Neural cell (in vitro differentiated cells): ENCODE measurements around the gene IL1RAP. TPM values are rescaled to one million over a fixed set of nuclear protein-coding genes. Genes with fewer than 3 reads are reported as not detected.

Source experiments
- H2AFZ ChIP-seq: fragments of 200-600, 300-800 bp; sonication (generic), shearing (Covaris generic); 2 replicates; pipeline ENCODE4 v1.6.0; 2014; ENCODE audit warnings: low read depth, mild to moderate bottlenecking, antibody characterized with exemption, low read length, moderate library complexity
- H3F3A ChIP-seq: fragments of 200-600 bp; shearing (Covaris generic); 2 replicates; pipeline ENCODE4 v1.6.1; 2016; ENCODE audit warnings: mild to moderate bottlenecking, moderate library complexity, mixed read lengths, antibody characterized with exemption, low read length; ENCODE audit not compliant: insufficient read depth, poor library complexity, severe bottlenecking
- H3K27ac ChIP-seq: fragments of 200-600, 300-800 bp; sonication (generic), shearing (Covaris generic); 2 replicates; pipeline ENCODE4 v1.5.1; 2014; ENCODE audit warnings: mild to moderate bottlenecking, low read length, moderate library complexity
- H3K27me3 ChIP-seq: fragments of 300-800, 200-600 bp; sonication (generic), shearing (Covaris generic); 2 replicates; pipeline ENCODE4 v1.6.0; 2014; ENCODE audit warnings: mild to moderate bottlenecking, low read depth, low read length, moderate library complexity; ENCODE audit not compliant: insufficient read depth
- H3K36me3 ChIP-seq: fragments of 300-800, 200-600 bp; sonication (generic), shearing (Covaris generic); 2 replicates; pipeline ENCODE4 v1.5.1; 2014; ENCODE audit warnings: mild to moderate bottlenecking, antibody characterized with exemption, low read length, moderate library complexity; ENCODE audit not compliant: insufficient read depth
- H3K4me2 ChIP-seq: fragments of 300-800, 200-600 bp; sonication (generic), shearing (Covaris generic); 2 replicates; pipeline ENCODE4 v1.6.0; 2014; ENCODE audit warnings: mild to moderate bottlenecking, low read length
- H3K4me3 ChIP-seq: fragments of 300-800, 200-600 bp; sonication (generic), shearing (Covaris generic); 2 replicates; pipeline ENCODE4 v1.5.1; 2014; ENCODE audit warnings: mild to moderate bottlenecking, low read length, moderate library complexity
- H3K79me2 ChIP-seq: fragments of 200-600 bp; shearing (Covaris generic); replicated peaks from 2 replicates; pipeline ENCODE4 v1.6.0; 2014; ENCODE audit warnings: mild to moderate bottlenecking, low read length, moderate library complexity; ENCODE audit not compliant: insufficient read depth
- H3K9ac ChIP-seq: fragments of 300-800, 200-600 bp; sonication (generic), shearing (Covaris generic); 2 replicates; pipeline ENCODE4 v1.6.1; 2016; ENCODE audit warnings: mild to moderate bottlenecking, low read length, mixed read lengths
- H3K9me2 ChIP-seq: fragments of 200-600 bp; shearing (Covaris generic); 2 replicates; pipeline ENCODE4 v1.6.1; 2016; ENCODE audit warnings: mild to moderate bottlenecking, low read length, mixed read lengths; ENCODE audit not compliant: insufficient read depth
- H3K9me3 ChIP-seq: fragments of 200-600, 300-800 bp; sonication (generic), shearing (Covaris generic); 2 replicates; pipeline ENCODE4 v1.6.1; 2016; ENCODE audit warnings: mild to moderate bottlenecking, mixed run types, low read length, moderate library complexity, mixed read lengths
- H4K20me1 ChIP-seq: fragments of 200-600 bp; shearing (Covaris generic); 2 replicates; pipeline ENCODE4 v1.6.1; 2016; ENCODE audit warnings: mild to moderate bottlenecking, mixed run types; ENCODE audit not compliant: insufficient read depth
- EP300 ChIP-seq: fragments of 450-650 bp; conservative IDR thresholded peaks from 2 replicates; pipeline ENCODE4 v1.6.1; 2014; ENCODE audit warnings: antibody characterized with exemption, mild to moderate bottlenecking, moderate library complexity; ENCODE audit not compliant: poor library complexity, severe bottlenecking
- EZH2 ChIP-seq: fragments of 200-600, 300-800 bp; shearing (Covaris generic), sonication (generic); IDR thresholded peaks from 2 replicates; pipeline ENCODE4 v1.6.1; 2014; ENCODE audit warnings: antibody characterized with exemption, low read length, borderline replicate concordance, mild to moderate bottlenecking; ENCODE audit not compliant: insufficient read depth, poor library complexity, severe bottlenecking
- MXI1 ChIP-seq: fragments of 450-650 bp; conservative IDR thresholded peaks from 2 replicates; pipeline ENCODE4 v1.6.1; 2014; ENCODE audit warnings: antibody characterized with exemption, mild to moderate bottlenecking; ENCODE audit not compliant: poor library complexity, severe bottlenecking
- POLR2AphosphoS5 ChIP-seq: IDR thresholded peaks from 2 replicates; pipeline ENCODE4 v1.6.1; 2012
- RAD21 ChIP-seq: fragments of 450-650 bp; conservative IDR thresholded peaks from 2 replicates; pipeline ENCODE4 v1.6.1; 2014; ENCODE audit warnings: antibody characterized with exemption, mild to moderate bottlenecking, moderate library complexity
- SMC3 ChIP-seq: fragments of 450-650 bp; conservative IDR thresholded peaks from 2 replicates; pipeline ENCODE4 v1.6.1; 2014; ENCODE audit warnings: antibody characterized with exemption, mild to moderate bottlenecking, moderate library complexity; ENCODE audit not compliant: poor library complexity
- TAF1 ChIP-seq: IDR thresholded peaks from 2 replicates; pipeline ENCODE4 v1.6.1; 2012; ENCODE audit warnings: low read depth
- polyA plus RNA-seq: library from polyadenylated mRNA; depleted of rRNA; stranded (reverse); fragments of >200 nt; gene quantifications from 2 replicates; pipeline ENCODE4 v1.2.3, GENCODE V29; 2014
- TF ChIP-seq, protein P1 (sequence below): IDR thresholded peaks from 2 replicates; pipeline ENCODE4 v1.6.1; 2012; ENCODE audit warnings: borderline replicate concordance
- TF ChIP-seq, protein P2 (sequence below): fragments of 450-650 bp; IDR thresholded peaks from 2 replicates; pipeline ENCODE4 v1.5.1; 2014; ENCODE audit warnings: antibody characterized with exemption, mild to moderate bottlenecking, moderate library complexity; ENCODE audit not compliant: poor library complexity, severe bottlenecking

The IL1RAP gene
- polyA plus RNA-seq, 1 donor from 2014 or later = 24.6 TPM

DNA sequence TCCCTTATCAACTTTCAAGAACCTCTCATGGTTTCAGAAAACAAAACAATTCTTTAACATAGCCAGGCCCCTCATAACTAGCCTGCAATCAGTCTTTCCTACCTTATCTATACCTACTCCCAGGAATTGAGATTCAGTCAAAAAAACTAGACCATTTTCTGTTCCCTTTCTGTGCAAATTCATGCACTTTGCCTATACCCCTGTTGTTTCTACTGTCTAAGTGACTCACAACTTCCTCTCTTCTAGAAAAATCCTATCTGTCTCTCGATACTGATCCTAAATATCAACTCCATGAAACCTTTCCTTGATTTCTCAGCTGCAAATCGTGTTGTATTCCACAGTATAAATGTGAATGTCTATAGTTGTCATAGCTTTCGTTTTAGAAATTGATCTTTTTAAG lies 10.9 kb upstream of the IL1RAP start:
- no peaks in the 10 kb centered on the region for H3K9me2 ChIP-seq
- no peak overlapping the region for H3K4me3 ChIP-seq
- H3K27ac ChIP-seq = no peak overlapping the region
- H3F3A ChIP-seq = no peaks in the 10 kb centered on the region
- H3K9me3 ChIP-seq = no peaks in the 10 kb centered on the region
- H3K36me3 ChIP-seq = no peaks in the 10 kb centered on the region
- H3K27me3 ChIP-seq = no peaks in the 10 kb centered on the region
- H2AFZ ChIP-seq = no peak overlapping the region
- H3K79me2 ChIP-seq = no peaks in the 10 kb centered on the region
- no peak for TF ChIP-seq TAF1
- no peak for TF ChIP-seq POLR2AphosphoS5
- no peak for TF ChIP-seq EZH2
- TF ChIP-seq, protein P1, sequence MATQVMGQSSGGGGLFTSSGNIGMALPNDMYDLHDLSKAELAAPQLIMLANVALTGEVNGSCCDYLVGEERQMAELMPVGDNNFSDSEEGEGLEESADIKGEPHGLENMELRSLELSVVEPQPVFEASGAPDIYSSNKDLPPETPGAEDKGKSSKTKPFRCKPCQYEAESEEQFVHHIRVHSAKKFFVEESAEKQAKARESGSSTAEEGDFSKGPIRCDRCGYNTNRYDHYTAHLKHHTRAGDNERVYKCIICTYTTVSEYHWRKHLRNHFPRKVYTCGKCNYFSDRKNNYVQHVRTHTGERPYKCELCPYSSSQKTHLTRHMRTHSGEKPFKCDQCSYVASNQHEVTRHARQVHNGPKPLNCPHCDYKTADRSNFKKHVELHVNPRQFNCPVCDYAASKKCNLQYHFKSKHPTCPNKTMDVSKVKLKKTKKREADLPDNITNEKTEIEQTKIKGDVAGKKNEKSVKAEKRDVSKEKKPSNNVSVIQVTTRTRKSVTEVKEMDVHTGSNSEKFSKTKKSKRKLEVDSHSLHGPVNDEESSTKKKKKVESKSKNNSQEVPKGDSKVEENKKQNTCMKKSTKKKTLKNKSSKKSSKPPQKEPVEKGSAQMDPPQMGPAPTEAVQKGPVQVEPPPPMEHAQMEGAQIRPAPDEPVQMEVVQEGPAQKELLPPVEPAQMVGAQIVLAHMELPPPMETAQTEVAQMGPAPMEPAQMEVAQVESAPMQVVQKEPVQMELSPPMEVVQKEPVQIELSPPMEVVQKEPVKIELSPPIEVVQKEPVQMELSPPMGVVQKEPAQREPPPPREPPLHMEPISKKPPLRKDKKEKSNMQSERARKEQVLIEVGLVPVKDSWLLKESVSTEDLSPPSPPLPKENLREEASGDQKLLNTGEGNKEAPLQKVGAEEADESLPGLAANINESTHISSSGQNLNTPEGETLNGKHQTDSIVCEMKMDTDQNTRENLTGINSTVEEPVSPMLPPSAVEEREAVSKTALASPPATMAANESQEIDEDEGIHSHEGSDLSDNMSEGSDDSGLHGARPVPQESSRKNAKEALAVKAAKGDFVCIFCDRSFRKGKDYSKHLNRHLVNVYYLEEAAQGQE = no peak
- no peak for TF ChIP-seq SMC3
- TF ChIP-seq, protein P2, sequence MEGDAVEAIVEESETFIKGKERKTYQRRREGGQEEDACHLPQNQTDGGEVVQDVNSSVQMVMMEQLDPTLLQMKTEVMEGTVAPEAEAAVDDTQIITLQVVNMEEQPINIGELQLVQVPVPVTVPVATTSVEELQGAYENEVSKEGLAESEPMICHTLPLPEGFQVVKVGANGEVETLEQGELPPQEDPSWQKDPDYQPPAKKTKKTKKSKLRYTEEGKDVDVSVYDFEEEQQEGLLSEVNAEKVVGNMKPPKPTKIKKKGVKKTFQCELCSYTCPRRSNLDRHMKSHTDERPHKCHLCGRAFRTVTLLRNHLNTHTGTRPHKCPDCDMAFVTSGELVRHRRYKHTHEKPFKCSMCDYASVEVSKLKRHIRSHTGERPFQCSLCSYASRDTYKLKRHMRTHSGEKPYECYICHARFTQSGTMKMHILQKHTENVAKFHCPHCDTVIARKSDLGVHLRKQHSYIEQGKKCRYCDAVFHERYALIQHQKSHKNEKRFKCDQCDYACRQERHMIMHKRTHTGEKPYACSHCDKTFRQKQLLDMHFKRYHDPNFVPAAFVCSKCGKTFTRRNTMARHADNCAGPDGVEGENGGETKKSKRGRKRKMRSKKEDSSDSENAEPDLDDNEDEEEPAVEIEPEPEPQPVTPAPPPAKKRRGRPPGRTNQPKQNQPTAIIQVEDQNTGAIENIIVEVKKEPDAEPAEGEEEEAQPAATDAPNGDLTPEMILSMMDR = no peak
- no peak for TF ChIP-seq RAD21
- no peak for TF ChIP-seq EP300
- no peak for TF ChIP-seq MXI1
- H3K9ac ChIP-seq = no peak overlapping the region
- H4K20me1 ChIP-seq = no peaks in the 10 kb centered on the region
- no peak overlapping the region for H3K4me2 ChIP-seq

DNA sequence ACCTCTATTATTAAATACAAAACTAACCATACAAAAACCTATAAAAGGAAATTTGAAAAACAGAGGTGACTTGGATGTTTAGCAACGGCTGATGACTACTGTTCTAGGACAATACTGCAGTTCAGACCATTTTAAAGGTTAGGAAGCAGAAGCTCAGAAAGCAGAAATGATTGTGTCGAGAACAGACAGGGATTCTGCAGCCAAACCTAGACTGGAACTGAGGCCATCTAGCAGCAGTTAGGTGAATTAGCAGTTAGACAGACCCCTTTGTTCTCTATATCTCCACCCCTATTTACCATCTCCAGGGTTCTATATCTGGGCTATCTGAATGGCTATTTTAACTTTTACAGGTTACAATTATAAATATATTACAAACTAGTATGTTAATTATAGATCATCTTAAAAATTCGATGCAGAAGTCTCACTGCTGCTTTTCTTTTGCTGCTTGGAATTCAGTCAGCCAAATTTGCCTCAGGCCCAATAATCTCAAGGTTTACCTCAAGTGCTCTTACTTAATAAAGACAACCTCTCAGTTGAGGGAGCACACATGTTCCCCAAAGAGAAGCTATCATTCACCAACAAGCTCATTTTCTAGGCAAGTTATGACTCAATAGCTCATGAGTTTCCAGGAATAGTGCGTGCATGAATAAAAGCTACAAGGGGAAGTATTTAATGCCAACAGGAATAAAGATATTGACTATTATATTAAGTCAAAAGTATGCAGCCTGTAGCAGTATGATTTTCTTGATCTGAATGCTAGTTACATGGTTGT lies 9.3 kb upstream of the IL1RAP start:
- H3K79me2 ChIP-seq = no peaks in the 10 kb centered on the region
- no peaks in the 10 kb centered on the region for H3K9me3 ChIP-seq
- H4K20me1 ChIP-seq = no peaks in the 10 kb centered on the region
- peak overlapping the region; percentile 64 for H3K27ac ChIP-seq
- H3K9me2 ChIP-seq = no peaks in the 10 kb centered on the region
- no peak overlapping the region for H3K4me3 ChIP-seq
- H3K4me2 ChIP-seq = no peak overlapping the region
- no peaks in the 10 kb centered on the region for H3K36me3 ChIP-seq
- H3F3A ChIP-seq = no peaks in the 10 kb centered on the region
- H2AFZ ChIP-seq = no peak overlapping the region
- TF ChIP-seq SMC3 (peak; percentile 19), MXI1 (no peak), RAD21 (peak; percentile 39)
- TF ChIP-seq, protein P2 = peak; percentile 56
- no peaks in the 10 kb centered on the region for H3K27me3 ChIP-seq
- H3K9ac ChIP-seq = peak overlapping the region; percentile 10
